ENCODE results near the gene ANKHD1. TPM values are rescaled to one million over a fixed set of nuclear protein-coding genes. Genes with fewer than 3 reads are reported as not detected.
A peak's percentile ranks its signal among the peaks of the same experiment; 100 is the strongest.

ANKHD1 gene
- polyA plus RNA-seq, 1 donor from 2014 or later, result 61.8 TPM

DNA sequence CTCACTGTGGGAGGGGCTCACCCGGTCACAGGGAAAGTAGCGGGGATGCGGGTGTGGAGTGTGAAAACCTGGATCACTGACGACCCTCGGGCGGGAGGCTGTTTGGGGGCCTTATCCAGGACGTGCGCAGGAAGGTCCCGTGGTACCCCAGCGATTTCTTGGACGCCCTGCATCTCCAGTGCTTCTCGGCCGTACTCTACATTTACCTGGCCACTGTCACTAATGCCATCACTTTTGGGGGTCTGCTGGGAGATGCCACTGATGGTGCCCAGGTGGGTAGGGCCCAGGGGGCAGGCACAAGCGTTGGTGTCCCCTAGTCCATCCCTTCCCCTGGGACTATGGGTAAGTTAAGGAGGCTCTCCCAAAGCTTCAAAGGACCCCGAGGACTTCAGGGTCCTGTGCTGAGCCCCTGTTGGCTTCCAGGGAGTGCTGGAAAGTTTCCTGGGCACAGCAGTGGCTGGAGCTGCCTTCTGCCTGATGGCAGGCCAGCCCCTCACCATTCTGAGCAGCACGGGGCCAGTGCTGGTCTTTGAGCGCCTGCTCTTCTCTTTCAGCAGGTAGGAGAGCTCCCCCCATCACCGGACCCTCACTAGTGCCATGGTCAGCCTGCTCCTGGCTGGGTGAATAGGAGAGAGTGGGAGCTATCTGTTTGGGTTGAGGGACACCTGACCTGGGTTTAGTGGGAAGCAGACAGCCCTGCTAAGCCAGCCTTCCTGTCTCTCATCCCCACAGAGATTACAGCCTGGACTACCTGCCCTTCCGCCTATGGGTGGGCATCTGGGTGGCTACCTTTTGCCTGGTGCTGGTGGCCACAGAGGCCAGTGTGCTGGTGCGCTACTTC, 37.8 kb upstream of the ANKHD1 start:
- peak overlapping the region; percentile 46 for H3K4me3 ChIP-seq (ENCODE audit: low read length)
- no peaks in the 10 kb centered on the region for H3K36me3 ChIP-seq (ENCODE audit: insufficient read depth, low read length)
- H3K4me2 ChIP-seq (ENCODE audit: low read length), result no peak overlapping the region
- no peaks in the 10 kb centered on the region for H3K27me3 ChIP-seq (ENCODE audit: insufficient read depth, low read depth, low read length)
- H3K9me3 ChIP-seq (ENCODE audit: low read length), result no peaks in the 10 kb centered on the region
- H3K79me2 ChIP-seq (replicated peaks; ENCODE audit: insufficient read depth, low read length), result no peaks in the 10 kb centered on the region
- no peak overlapping the region for H2AFZ ChIP-seq (ENCODE audit: low read depth, low read length)
- no peaks in the 10 kb centered on the region for H3K9me2 ChIP-seq (ENCODE audit: insufficient read depth, low read length)
- H3K9ac ChIP-seq (ENCODE audit: low read length), result no peak overlapping the region
- no peaks in the 10 kb centered on the region for H3F3A ChIP-seq (ENCODE audit: insufficient read depth, low read length, poor library complexity, severe bottlenecking)
- no peaks in the 10 kb centered on the region for H4K20me1 ChIP-seq (ENCODE audit: insufficient read depth)
- H3K27ac ChIP-seq (ENCODE audit: low read length), result no peak overlapping the region
- no peak for TF ChIP-seq POLR2AphosphoS5 (IDR thresholded peaks at IDR 0.05)
- TF ChIP-seq, protein P1, sequence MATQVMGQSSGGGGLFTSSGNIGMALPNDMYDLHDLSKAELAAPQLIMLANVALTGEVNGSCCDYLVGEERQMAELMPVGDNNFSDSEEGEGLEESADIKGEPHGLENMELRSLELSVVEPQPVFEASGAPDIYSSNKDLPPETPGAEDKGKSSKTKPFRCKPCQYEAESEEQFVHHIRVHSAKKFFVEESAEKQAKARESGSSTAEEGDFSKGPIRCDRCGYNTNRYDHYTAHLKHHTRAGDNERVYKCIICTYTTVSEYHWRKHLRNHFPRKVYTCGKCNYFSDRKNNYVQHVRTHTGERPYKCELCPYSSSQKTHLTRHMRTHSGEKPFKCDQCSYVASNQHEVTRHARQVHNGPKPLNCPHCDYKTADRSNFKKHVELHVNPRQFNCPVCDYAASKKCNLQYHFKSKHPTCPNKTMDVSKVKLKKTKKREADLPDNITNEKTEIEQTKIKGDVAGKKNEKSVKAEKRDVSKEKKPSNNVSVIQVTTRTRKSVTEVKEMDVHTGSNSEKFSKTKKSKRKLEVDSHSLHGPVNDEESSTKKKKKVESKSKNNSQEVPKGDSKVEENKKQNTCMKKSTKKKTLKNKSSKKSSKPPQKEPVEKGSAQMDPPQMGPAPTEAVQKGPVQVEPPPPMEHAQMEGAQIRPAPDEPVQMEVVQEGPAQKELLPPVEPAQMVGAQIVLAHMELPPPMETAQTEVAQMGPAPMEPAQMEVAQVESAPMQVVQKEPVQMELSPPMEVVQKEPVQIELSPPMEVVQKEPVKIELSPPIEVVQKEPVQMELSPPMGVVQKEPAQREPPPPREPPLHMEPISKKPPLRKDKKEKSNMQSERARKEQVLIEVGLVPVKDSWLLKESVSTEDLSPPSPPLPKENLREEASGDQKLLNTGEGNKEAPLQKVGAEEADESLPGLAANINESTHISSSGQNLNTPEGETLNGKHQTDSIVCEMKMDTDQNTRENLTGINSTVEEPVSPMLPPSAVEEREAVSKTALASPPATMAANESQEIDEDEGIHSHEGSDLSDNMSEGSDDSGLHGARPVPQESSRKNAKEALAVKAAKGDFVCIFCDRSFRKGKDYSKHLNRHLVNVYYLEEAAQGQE (IDR thresholded peaks at IDR 0.05; ENCODE audit: borderline replicate concordance), result no peak
- no peak for TF ChIP-seq EP300 (conservative IDR thresholded peaks at IDR 0.05; ENCODE audit: poor library complexity, severe bottlenecking)
- TF ChIP-seq SMC3 (conservative IDR thresholded peaks at IDR 0.05; ENCODE audit: poor library complexity), result no peak
- TF ChIP-seq EZH2 (IDR thresholded peaks at IDR 0.05; ENCODE audit: borderline replicate concordance, insufficient read depth, low read length, poor library complexity, severe bottlenecking), result no peak
- TF ChIP-seq TAF1 (IDR thresholded peaks at IDR 0.05; ENCODE audit: low read depth), result no peak
- TF ChIP-seq, protein P2, sequence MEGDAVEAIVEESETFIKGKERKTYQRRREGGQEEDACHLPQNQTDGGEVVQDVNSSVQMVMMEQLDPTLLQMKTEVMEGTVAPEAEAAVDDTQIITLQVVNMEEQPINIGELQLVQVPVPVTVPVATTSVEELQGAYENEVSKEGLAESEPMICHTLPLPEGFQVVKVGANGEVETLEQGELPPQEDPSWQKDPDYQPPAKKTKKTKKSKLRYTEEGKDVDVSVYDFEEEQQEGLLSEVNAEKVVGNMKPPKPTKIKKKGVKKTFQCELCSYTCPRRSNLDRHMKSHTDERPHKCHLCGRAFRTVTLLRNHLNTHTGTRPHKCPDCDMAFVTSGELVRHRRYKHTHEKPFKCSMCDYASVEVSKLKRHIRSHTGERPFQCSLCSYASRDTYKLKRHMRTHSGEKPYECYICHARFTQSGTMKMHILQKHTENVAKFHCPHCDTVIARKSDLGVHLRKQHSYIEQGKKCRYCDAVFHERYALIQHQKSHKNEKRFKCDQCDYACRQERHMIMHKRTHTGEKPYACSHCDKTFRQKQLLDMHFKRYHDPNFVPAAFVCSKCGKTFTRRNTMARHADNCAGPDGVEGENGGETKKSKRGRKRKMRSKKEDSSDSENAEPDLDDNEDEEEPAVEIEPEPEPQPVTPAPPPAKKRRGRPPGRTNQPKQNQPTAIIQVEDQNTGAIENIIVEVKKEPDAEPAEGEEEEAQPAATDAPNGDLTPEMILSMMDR (IDR thresholded peaks at IDR 0.05; ENCODE audit: poor library complexity, severe bottlenecking), result no peak
- no peak for TF ChIP-seq RAD21 (conservative IDR thresholded peaks at IDR 0.05)
- no peak for TF ChIP-seq MXI1 (conservative IDR thresholded peaks at IDR 0.05; ENCODE audit: poor library complexity, severe bottlenecking)

DNA sequence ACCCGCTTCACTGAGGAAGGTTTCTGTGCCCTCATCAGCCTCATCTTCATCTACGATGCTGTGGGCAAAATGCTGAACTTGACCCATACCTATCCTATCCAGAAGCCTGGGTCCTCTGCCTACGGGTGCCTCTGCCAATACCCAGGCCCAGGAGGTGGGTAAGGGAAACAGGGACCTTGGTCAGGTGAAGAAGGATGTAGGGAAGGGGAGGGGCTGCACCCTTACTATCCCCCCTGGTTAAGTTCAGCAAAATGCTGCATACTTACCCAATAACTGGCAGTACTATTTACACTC, 37.2 kb upstream of the ANKHD1 start:
- Histone ChIP-seq H3K79me2 (replicated peaks; ENCODE audit: insufficient read depth, low read length) (no peaks in the 10 kb centered on the region), H3K36me3 (ENCODE audit: insufficient read depth, low read length) (no peaks in the 10 kb centered on the region), H3K9ac (ENCODE audit: low read length) (no peak overlapping the region), H3F3A (ENCODE audit: insufficient read depth, low read length, poor library complexity, severe bottlenecking) (no peaks in the 10 kb centered on the region), H3K27ac (ENCODE audit: low read length) (no peak overlapping the region), H3K27me3 (ENCODE audit: insufficient read depth, low read depth, low read length) (no peaks in the 10 kb centered on the region), H3K9me2 (ENCODE audit: insufficient read depth, low read length) (no peaks in the 10 kb centered on the region), H4K20me1 (ENCODE audit: insufficient read depth) (no peaks in the 10 kb centered on the region), H3K4me3 (ENCODE audit: low read length) (no peak overlapping the region), H2AFZ (ENCODE audit: low read depth, low read length) (no peak overlapping the region), H3K9me3 (ENCODE audit: low read length) (no peaks in the 10 kb centered on the region), H3K4me2 (ENCODE audit: low read length) (no peak overlapping the region)
- TF ChIP-seq MXI1 (conservative IDR thresholded peaks at IDR 0.05; ENCODE audit: poor library complexity, severe bottlenecking), result no peak
